Muscle of leg (tissue), 11 donors: Measurements from ENCODE around the gene AGBL1. TPM values are rescaled to one million over a fixed set of nuclear protein-coding genes. Genes with fewer than 3 reads are reported as not detected.

Experiments used
- DNase-seq: peaks from one replicate; pipeline ENCODE4 v3.0.0; 2013
- H3K27ac ChIP-seq: one replicate; pipeline ENCODE4 v1.5.1; 2013; ENCODE audit warnings: mild to moderate bottlenecking, low read length, control low read depth
- H3K27me3 ChIP-seq: one replicate; pipeline ENCODE4 v1.6.1; 2013; ENCODE audit warnings: low read length; ENCODE audit not compliant: control insufficient read depth, insufficient read depth
- H3K36me3 ChIP-seq: one replicate; pipeline ENCODE4 v1.6.1; 2013; ENCODE audit warnings: low read length; ENCODE audit not compliant: control insufficient read depth, insufficient read depth
- H3K4me1 ChIP-seq: one replicate; pipeline ENCODE4 v1.6.1; 2013; ENCODE audit warnings: low read length; ENCODE audit not compliant: control insufficient read depth, insufficient read depth
- H3K4me3 ChIP-seq: one replicate; pipeline ENCODE4 v1.5.1; 2013; ENCODE audit warnings: low read length, control low read depth
- H3K9me3 ChIP-seq: replicated peaks from 2 replicates; pipeline ENCODE4 v1.6.1; 2013; ENCODE audit warnings: low read depth, low read length; ENCODE audit not compliant: control insufficient read depth
- WGBS: methylation state at CpG from one replicate; pipeline ENCODE4 v1.1.5; 2013; ENCODE audit warnings: missing lambda C conversion rate; ENCODE audit not compliant: insufficient coverage; 5-methylcytosine and 5-hydroxymethylcytosine counted together
- polyA plus RNA-seq, 8 donors: library from polyadenylated mRNA; unstranded; fragments of 120-200 nt; gene quantifications; one replicate each; pipeline versions ENCODE4 v1.2.1 to v1.2.3, GENCODE V29; 2013; ENCODE audit warnings: inconsistent platforms in 1 of 8, low replicate concordance in 1 of 8; ENCODE audit not compliant: insufficient read length in 8 of 8, insufficient read depth in 1 of 8
- total RNA-seq: library from RNA; stranded (reverse); fragments of 120-200 nt; gene quantifications from one replicate; pipeline ENCODE4 v1.2.4, GENCODE V29; 2013

AGBL1 gene
- total and polyA plus RNA-seq, 9 donors: 6.0 to 18.1 (median 7.9) TPM

- Histone ChIP-seq H3K4me1 (peaks cover 15% of the 10 kb centered on the region), H3K36me3 (no peaks in the 10 kb centered on the region), H3K27ac (no peak overlapping the region), H3K27me3 (no peaks in the 10 kb centered on the region), H3K9me3 (no peaks in the 10 kb centered on the region), H3K4me3 (no peak overlapping the region)
- no CpG with 5 or more reads among the region's 5 CpGs for WGBS
- no peak for DNase-seq
Observed at GRCh38 chr15:86620157-86620556, 540.5 kb downstream of the AGBL1 start.

DNA sequence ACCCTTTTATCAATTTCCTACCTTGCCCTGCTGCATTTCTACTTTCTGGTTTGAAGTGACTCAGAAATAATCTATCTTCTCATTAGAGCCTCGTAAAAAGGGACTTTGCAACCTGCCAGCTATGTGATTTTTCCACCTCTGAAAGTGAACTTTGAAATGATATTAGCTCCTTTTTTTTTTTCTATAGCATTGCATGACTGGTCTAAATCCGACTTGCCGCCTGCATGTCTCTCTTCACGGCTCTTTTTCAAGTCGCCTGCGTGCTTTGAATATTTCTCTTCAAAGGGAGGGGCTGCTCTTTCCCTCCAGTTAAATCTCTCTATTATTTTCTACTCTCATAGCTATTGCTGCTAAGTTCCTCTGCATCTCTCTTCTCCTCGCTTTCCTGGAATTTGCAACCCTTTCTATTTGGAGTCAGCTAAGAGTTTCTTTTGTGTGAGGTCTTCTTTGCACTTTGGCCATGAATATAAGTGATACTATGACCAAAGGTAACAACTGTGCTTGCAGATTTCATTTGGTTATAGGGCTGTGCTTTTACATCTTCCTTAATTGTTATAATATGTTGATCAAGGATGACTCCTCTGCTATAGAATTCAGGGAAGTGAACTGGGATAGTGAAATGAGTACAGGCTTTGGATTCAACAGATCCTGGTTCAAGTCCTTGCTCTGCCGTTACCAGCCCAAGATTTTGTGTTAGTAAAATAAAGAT lies 541.1 kb downstream of the AGBL1 start:
- peak; percentile 20 for DNase-seq
- no peak overlapping the region for H3K4me3 ChIP-seq
- H3K36me3 ChIP-seq: no peaks in the 10 kb centered on the region
- 0% methylated on average over 5 of the region's 8 CpGs for WGBS
- H3K27me3 ChIP-seq: no peaks in the 10 kb centered on the region
- no peaks in the 10 kb centered on the region for H3K9me3 ChIP-seq
- H3K4me1 ChIP-seq: peaks cover 15% of the 10 kb centered on the region
- H3K27ac ChIP-seq: no peak overlapping the region

GRCh38 chr15:86623236-86623635 lies 543.6 kb downstream of the AGBL1 start:
- WGBS: 66% methylated on average over 2 of the region's 2 CpGs

GRCh38 chr15:86624261-86625036 lies 544.8 kb downstream of the AGBL1 start:
- H3K4me3 ChIP-seq: no peak overlapping the region
- no peaks in the 10 kb centered on the region for H3K36me3 ChIP-seq
- H3K27me3 ChIP-seq: no peaks in the 10 kb centered on the region
- peaks cover 15% of the 10 kb centered on the region for H3K4me1 ChIP-seq
- peak; percentile 89 for DNase-seq
- no peak overlapping the region for H3K27ac ChIP-seq
- WGBS: 27% methylated on average over 5 of the region's 6 CpGs
- no peaks in the 10 kb centered on the region for H3K9me3 ChIP-seq

More at GRCh38 chr15:86623236-86623635, 543.6 kb downstream of the AGBL1 start:
- DNase-seq: no peak
- H3K9me3 ChIP-seq: no peaks in the 10 kb centered on the region
- H3K27me3 ChIP-seq: no peaks in the 10 kb centered on the region
- H3K4me1 ChIP-seq: peaks cover 15% of the 10 kb centered on the region
- no peaks in the 10 kb centered on the region for H3K36me3 ChIP-seq
- H3K27ac ChIP-seq: no peak overlapping the region
- H3K4me3 ChIP-seq: no peak overlapping the region

- no peak overlapping the region for H3K27ac ChIP-seq
- H3K9me3 ChIP-seq: peaks cover 2% of the 10 kb centered on the region
- H3K4me1 ChIP-seq: peaks cover 3% of the 10 kb centered on the region
- H3K36me3 ChIP-seq: no peaks in the 10 kb centered on the region
- 100% methylated on average over 1 of the region's 7 CpGs for WGBS
- no peak overlapping the region for H3K4me3 ChIP-seq
- no peak for DNase-seq
- H3K27me3 ChIP-seq: no peaks in the 10 kb centered on the region
Observed at GRCh38 chr15:86629409-86630356, 550.0 kb downstream of the AGBL1 start.

DNA sequence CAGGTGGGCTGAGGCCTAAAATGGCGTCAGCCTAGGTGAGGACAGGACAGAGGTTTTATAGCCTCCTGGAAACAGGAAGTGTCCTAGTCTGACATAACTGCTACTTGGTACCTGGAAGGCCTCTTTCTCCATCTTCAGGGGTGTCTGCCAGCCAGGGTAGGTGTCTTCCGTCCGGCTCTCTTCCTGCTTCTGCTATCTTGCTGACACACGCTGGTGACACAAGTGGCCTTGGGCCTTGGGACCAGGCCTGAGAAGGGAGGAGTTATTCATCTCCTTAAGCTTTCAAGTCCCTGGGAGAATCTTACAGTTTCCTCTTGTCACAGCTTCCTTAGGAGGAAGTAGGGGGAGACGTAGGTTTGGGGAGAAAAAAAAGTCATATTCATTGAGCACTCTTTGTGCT lies 551.3 kb downstream of the AGBL1 start:
- WGBS: 100% methylated on average over 1 of the region's 5 CpGs
- no peaks in the 10 kb centered on the region for H3K27me3 ChIP-seq

GRCh38 chr15:86634146-86634545 lies 554.5 kb downstream of the AGBL1 start:
- Histone ChIP-seq H3K27ac (no peak overlapping the region), H3K9me3 (peaks cover 2% of the 10 kb centered on the region), H3K27me3 (no peaks in the 10 kb centered on the region), H3K4me3 (no peak overlapping the region), H3K4me1 (no peaks in the 10 kb centered on the region), H3K36me3 (no peaks in the 10 kb centered on the region)
- no CpG with 5 or more reads among the region's 4 CpGs for WGBS
- no peak for DNase-seq

More for the DNA sequence above, 551.3 kb downstream of the AGBL1 start:
- Histone ChIP-seq H3K36me3 (no peaks in the 10 kb centered on the region), H3K9me3 (peaks cover 2% of the 10 kb centered on the region), H3K27ac (no peak overlapping the region), H3K4me1 (no peaks in the 10 kb centered on the region), H3K4me3 (no peak overlapping the region)
- no peak for DNase-seq

GRCh38 chr15:86634992-86635638 lies 555.4 kb downstream of the AGBL1 start:
- no CpG with 5 or more reads among the region's 2 CpGs for WGBS
- peaks cover 2% of the 10 kb centered on the region for H3K9me3 ChIP-seq
- H3K27me3 ChIP-seq: no peaks in the 10 kb centered on the region
- H3K4me1 ChIP-seq: no peaks in the 10 kb centered on the region
- no peak overlapping the region for H3K4me3 ChIP-seq
- no peaks in the 10 kb centered on the region for H3K36me3 ChIP-seq
- no peak overlapping the region for H3K27ac ChIP-seq
- no peak for DNase-seq

DNA sequence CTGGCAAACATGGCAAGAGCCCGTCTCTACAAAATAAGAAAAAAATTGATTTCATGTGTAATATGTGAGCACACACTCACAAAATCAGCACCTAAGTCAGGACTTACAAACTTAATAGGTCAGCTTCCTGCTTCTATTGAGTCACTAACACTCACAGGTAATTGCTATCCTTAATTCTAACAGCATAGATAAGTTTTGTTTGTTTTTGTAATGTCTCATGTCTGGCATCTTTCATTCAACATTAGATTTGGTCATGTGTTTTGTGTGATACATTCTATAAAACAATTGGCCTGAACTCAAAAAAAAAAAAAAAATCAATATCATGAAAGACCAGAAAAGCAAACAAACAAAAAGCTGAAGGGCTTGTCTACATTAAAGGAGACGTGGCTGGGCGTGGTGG lies 564.7 kb downstream of the AGBL1 start:
- no peaks in the 10 kb centered on the region for H3K4me1 ChIP-seq
- H3K9me3 ChIP-seq: no peaks in the 10 kb centered on the region
- DNase-seq: no peak
- no peaks in the 10 kb centered on the region for H3K36me3 ChIP-seq
- WGBS: no CpG with 5 or more reads among the region's 3 CpGs
- H3K27ac ChIP-seq: no peak overlapping the region
- no peaks in the 10 kb centered on the region for H3K27me3 ChIP-seq
- H3K4me3 ChIP-seq: no peak overlapping the region
